GM23338 (cell line): ENCODE results near the gene CTU1.

Experiments used
- CREB1 ChIP-seq: fragments of 250-450 bp; sonication (Bioruptor Pico); IDR thresholded peaks from 2 replicates; pipeline ENCODE4 v1.5.0; 2020; ENCODE audit warnings: low read depth, mild to moderate bottlenecking, moderate library complexity
- CTCF ChIP-seq, 2 experiments: fragments of 200-600 bp in 1 of 2; sonication (generic) in 1 of 2; conservative IDR thresholded peaks; 2 replicates each; pipeline versions ENCODE4 v1.5.1 to v1.6.1; 2016 to 2017; ENCODE audit warnings: antibody characterized with exemption in 2 of 2, low read depth in 2 of 2, mild to moderate bottlenecking in 2 of 2, moderate library complexity in 1 of 2
- EZH2 ChIP-seq: fragments of 200-600 bp; sonication (generic); IDR thresholded peaks from one replicate; pipeline ENCODE4 v1.8.0; 2017; ENCODE audit warnings: antibody characterized with exemption, mild to moderate bottlenecking, low read depth; ENCODE audit not compliant: unreplicated experiment
- EZH2phosphoT487 ChIP-seq: fragments of 200-600 bp; sonication (generic); IDR thresholded peaks from one replicate; pipeline ENCODE4 v1.8.1; 2018; ENCODE audit warnings: antibody characterized with exemption; ENCODE audit not compliant: unreplicated experiment
- JUNB ChIP-seq: IDR thresholded peaks from one replicate; pipeline ENCODE4 v1.6.1; 2016; ENCODE audit warnings: antibody characterized with exemption; ENCODE audit not compliant: unreplicated experiment
- NANOG ChIP-seq: IDR thresholded peaks from 2 replicates; pipeline ENCODE4 v1.6.1; 2016; ENCODE audit warnings: antibody characterized with exemption, borderline replicate concordance
- POLR2AphosphoS5 ChIP-seq: IDR thresholded peaks from 2 replicates; pipeline ENCODE4 v1.6.1; 2016; ENCODE audit warnings: antibody characterized with exemption, low read depth
- REST ChIP-seq: IDR thresholded peaks from one replicate; pipeline ENCODE4 v1.6.1; 2018; ENCODE audit warnings: antibody characterized with exemption; ENCODE audit not compliant: unreplicated experiment
- STAT1 ChIP-seq: IDR thresholded peaks from one replicate; pipeline ENCODE4 v1.6.1; 2016; ENCODE audit warnings: antibody characterized with exemption; ENCODE audit not compliant: unreplicated experiment
- ZNF331 ChIP-seq: fragments of 250-450 bp; sonication (Bioruptor Pico); IDR thresholded peaks from 2 replicates; pipeline ENCODE4 v1.5.0; 2020; ENCODE audit warnings: low read depth, mild to moderate bottlenecking, moderate library complexity

GRCh38 chr19:51075998-51076397 is 32.2 kb downstream of the CTU1 start:
- TF ChIP-seq CTCF (conservative IDR thresholded peaks at IDR 0.05; ENCODE audit: low read depth in 2 of 2) (no peak), REST (no peak), JUNB (no peak), EZH2phosphoT487 (no peak), EZH2 (no peak), NANOG (no peak), CREB1 (CRISPR knock-in tag) (no peak), POLR2AphosphoS5 (no peak), STAT1 (no peak), ZNF331 (CRISPR knock-in tag) (no peak)
